ENCODE results near the gene SLC9A5. TPM values are rescaled to one million over a fixed set of nuclear protein-coding genes. Genes with fewer than 3 reads are reported as not detected.

SLC9A5 gene
- total and polyA plus RNA-seq, 2 donors (not counting 3 experiments of a cell fraction or from before 2014, with no cell fraction given), result 2.7 to 2.8 TPM

GRCh38 chr16:67283039-67283825 lies 34.5 kb downstream of the SLC9A5 start:
- ChIA-PET POLR2A (no interaction called here), CTCF (interaction anchor here (0.9 to 2.1 kb wide), 4 partner anchors 18 to 93 kb away, joined by 3 to 10 read pairs (median 6); partner anchors contain the start of genes EXOC3L1 and TMEM208)
- TF ChIP-seq MYC (IDR thresholded peaks at IDR 0.05; ENCODE audit: low read depth, low read length), result no peak
- no peak for TF ChIP-seq JUN (IDR thresholded peaks at IDR 0.05; ENCODE audit: borderline replicate concordance, insufficient read depth, insufficient read length, low read depth)
- no peak for TF ChIP-seq CTCF (IDR thresholded peaks at IDR 0.05; ENCODE audit: extremely low read depth in 1 of 2, insufficient read depth in 1 of 2, low read depth in 1 of 2, low read length in 2 of 2)
- no peak for TF ChIP-seq POLR2AphosphoS5 (IDR thresholded peaks at IDR 0.05; ENCODE audit: insufficient read depth, low read depth, low read length)
- no peak for TF ChIP-seq FOS (IDR thresholded peaks at IDR 0.05; ENCODE audit: borderline replicate concordance, insufficient read depth, low read length)
- no peak for TF ChIP-seq POLR2A (IDR thresholded peaks at IDR 0.05; ENCODE audit: low read depth, low read length)
- no peak for TF ChIP-seq EZH2 (IDR thresholded peaks at IDR 0.05; ENCODE audit: borderline replicate concordance, low read depth, low read length, severe bottlenecking)
- H3K4me1 ChIP-seq (ENCODE audit: control insufficient read depth, extremely low read depth, insufficient read depth, low read length), result peaks cover 6% of the 10 kb centered on the region
- DNase-seq (ENCODE audit: low read depth, low spot score) (no peak), FAIRE-seq (no peak)
- no peak overlapping the region for H3K9ac ChIP-seq (replicated peaks; ENCODE audit: extremely low read depth, insufficient read depth, low read length)
- no peaks in the 10 kb centered on the region for H3K9me1 ChIP-seq (replicated peaks; ENCODE audit: control insufficient read depth, extremely low read depth, insufficient read depth, low read length)
- BruUV-seq (replicated peaks), result no TSS peak
- H3K9me3 ChIP-seq (replicated peaks; ENCODE audit: control insufficient read depth, insufficient read depth, low read length), result no peaks in the 10 kb centered on the region
- H3K36me3 ChIP-seq (ENCODE audit: control insufficient read depth in 2 of 2, extremely low read depth in 1 of 2, insufficient read depth in 2 of 2, low read length in 2 of 2), result no peaks in the 10 kb centered on the region
- no peak overlapping the region for H3K4me3 ChIP-seq (replicated peaks in 1 of 3; ENCODE audit: insufficient read depth in 1 of 3, low read depth in 1 of 3, low read length in 3 of 3)
- H3K27me3 ChIP-seq (ENCODE audit: control insufficient read depth in 2 of 2, insufficient read depth in 2 of 2, low read length in 2 of 2), result no peaks in the 10 kb centered on the region
- no peak overlapping the region for H3K4me2 ChIP-seq (ENCODE audit: insufficient read depth, low read length)
- intact Hi-C loops (cut with micrococcal nuclease) (no loop called here), dilution Hi-C loops (cut with MboI; ENCODE audit: extremely low pct_ligation_motif_present, low sequenced_read_pairs) (no loop called here)
- H3K27ac ChIP-seq (ENCODE audit: insufficient read depth, low read depth, low read length), result no peak overlapping the region
- peaks cover 2% of the 10 kb centered on the region for H3K79me2 ChIP-seq (ENCODE audit: control insufficient read depth, insufficient read depth, low read length)
- no peaks in the 10 kb centered on the region for H4K20me1 ChIP-seq (replicated peaks; ENCODE audit: control insufficient read depth, extremely low read depth, insufficient read depth, low read length)
- H2AFZ ChIP-seq (ENCODE audit: low read depth, low read length), result no peak overlapping the region

All from endothelial cell of umbilical vein (primary cell).